HG03439 (cell line): ENCODE measurements around the gene ZFP64.
"Not testable (repeated sequence)": the region's sequence is repeated elsewhere in the genome, so short reads cannot be mapped to it uniquely, and the experiment has no call there.

Source experiments
- ATAC-seq: cut with Tn5 transposase; IDR thresholded peaks from one replicate; pipeline ENCODE4 v1.9.1; 2021; ENCODE audit warnings: mild to moderate bottlenecking, moderate library complexity; ENCODE audit not compliant: unreplicated experiment

ZFP64 gene

GRCh38 chr20:52160621-52161204 is 30.9 kb downstream of the ZFP64 start:
- no peak for ATAC-seq

- ATAC-seq = no peak
Measured at GRCh38 chr20:52160049-52160570, 31.5 kb downstream of the ZFP64 start.

- ATAC-seq = no peak
Measured at GRCh38 chr20:52154575-52154974, 37.0 kb downstream of the ZFP64 start.

GRCh38 chr20:52153896-52154295 is 37.7 kb downstream of the ZFP64 start:
- ATAC-seq = no peak

- no peak for ATAC-seq
Measured at GRCh38 chr20:52152921-52153320, 38.7 kb downstream of the ZFP64 start.

- ATAC-seq = no peak
Measured at GRCh38 chr20:52152416-52152815, 39.2 kb downstream of the ZFP64 start.

- no peak for ATAC-seq
Measured at GRCh38 chr20:52150440-52151258, 40.9 kb downstream of the ZFP64 start.

GRCh38 chr20:52145587-52145986 is 46.0 kb downstream of the ZFP64 start:
- ATAC-seq = no peak

GRCh38 chr20:52143277-52143676 is 48.3 kb downstream of the ZFP64 start:
- ATAC-seq = no peak

GRCh38 chr20:52142757-52143156 is 48.8 kb downstream of the ZFP64 start:
- ATAC-seq = no peak

- ATAC-seq = no peak
Measured at GRCh38 chr20:52139986-52140385, 51.6 kb downstream of the ZFP64 start.

GRCh38 chr20:52137850-52138249 is 53.7 kb downstream of the ZFP64 start:
- ATAC-seq = no peak

GRCh38 chr20:52133714-52134113 is 57.9 kb downstream of the ZFP64 start:
- not testable (repeated sequence) for ATAC-seq

- ATAC-seq = no peak
Measured at GRCh38 chr20:52132337-52132736, 59.2 kb downstream of the ZFP64 start.

GRCh38 chr20:52131048-52131643 is 60.4 kb downstream of the ZFP64 start:
- no peak for ATAC-seq

GRCh38 chr20:52130406-52130805 is 61.2 kb downstream of the ZFP64 start:
- no peak for ATAC-seq

- ATAC-seq = no peak
Measured at GRCh38 chr20:52129611-52130010, 62.0 kb downstream of the ZFP64 start.

- no peak for ATAC-seq
Measured at GRCh38 chr20:52127309-52127708, 64.3 kb downstream of the ZFP64 start.

GRCh38 chr20:52124821-52125220 is 66.8 kb downstream of the ZFP64 start:
- no peak for ATAC-seq

- no peak for ATAC-seq
Measured at GRCh38 chr20:52118696-52119095, 72.9 kb downstream of the ZFP64 start.

- no peak for ATAC-seq
Measured at GRCh38 chr20:52118016-52118623, 73.5 kb downstream of the ZFP64 start.
